Neural cell (in vitro differentiated cells): ENCODE data around the gene TRPM1. TPM values are rescaled to one million over a fixed set of nuclear protein-coding genes. Genes with fewer than 3 reads are reported as not detected.

Source experiments
- H2AFZ ChIP-seq: fragments of 200-600, 300-800 bp; sonication (generic), shearing (Covaris generic); 2 replicates; pipeline ENCODE4 v1.6.0; 2014; ENCODE audit warnings: low read depth, mild to moderate bottlenecking, antibody characterized with exemption, low read length, moderate library complexity
- H3F3A ChIP-seq: fragments of 200-600 bp; shearing (Covaris generic); 2 replicates; pipeline ENCODE4 v1.6.1; 2016; ENCODE audit warnings: mild to moderate bottlenecking, moderate library complexity, mixed read lengths, antibody characterized with exemption, low read length; ENCODE audit not compliant: insufficient read depth, poor library complexity, severe bottlenecking
- H3K27ac ChIP-seq: fragments of 200-600, 300-800 bp; sonication (generic), shearing (Covaris generic); 2 replicates; pipeline ENCODE4 v1.5.1; 2014; ENCODE audit warnings: mild to moderate bottlenecking, low read length, moderate library complexity
- H3K27me3 ChIP-seq: fragments of 300-800, 200-600 bp; sonication (generic), shearing (Covaris generic); 2 replicates; pipeline ENCODE4 v1.6.0; 2014; ENCODE audit warnings: mild to moderate bottlenecking, low read depth, low read length, moderate library complexity; ENCODE audit not compliant: insufficient read depth
- H3K36me3 ChIP-seq: fragments of 300-800, 200-600 bp; sonication (generic), shearing (Covaris generic); 2 replicates; pipeline ENCODE4 v1.5.1; 2014; ENCODE audit warnings: mild to moderate bottlenecking, antibody characterized with exemption, low read length, moderate library complexity; ENCODE audit not compliant: insufficient read depth
- H3K4me2 ChIP-seq: fragments of 300-800, 200-600 bp; sonication (generic), shearing (Covaris generic); 2 replicates; pipeline ENCODE4 v1.6.0; 2014; ENCODE audit warnings: mild to moderate bottlenecking, low read length
- H3K4me3 ChIP-seq: fragments of 300-800, 200-600 bp; sonication (generic), shearing (Covaris generic); 2 replicates; pipeline ENCODE4 v1.5.1; 2014; ENCODE audit warnings: mild to moderate bottlenecking, low read length, moderate library complexity
- H3K79me2 ChIP-seq: fragments of 200-600 bp; shearing (Covaris generic); replicated peaks from 2 replicates; pipeline ENCODE4 v1.6.0; 2014; ENCODE audit warnings: mild to moderate bottlenecking, low read length, moderate library complexity; ENCODE audit not compliant: insufficient read depth
- H3K9ac ChIP-seq: fragments of 300-800, 200-600 bp; sonication (generic), shearing (Covaris generic); 2 replicates; pipeline ENCODE4 v1.6.1; 2016; ENCODE audit warnings: mild to moderate bottlenecking, low read length, mixed read lengths
- H3K9me2 ChIP-seq: fragments of 200-600 bp; shearing (Covaris generic); 2 replicates; pipeline ENCODE4 v1.6.1; 2016; ENCODE audit warnings: mild to moderate bottlenecking, low read length, mixed read lengths; ENCODE audit not compliant: insufficient read depth
- H3K9me3 ChIP-seq: fragments of 200-600, 300-800 bp; sonication (generic), shearing (Covaris generic); 2 replicates; pipeline ENCODE4 v1.6.1; 2016; ENCODE audit warnings: mild to moderate bottlenecking, mixed run types, low read length, moderate library complexity, mixed read lengths
- H4K20me1 ChIP-seq: fragments of 200-600 bp; shearing (Covaris generic); 2 replicates; pipeline ENCODE4 v1.6.1; 2016; ENCODE audit warnings: mild to moderate bottlenecking, mixed run types; ENCODE audit not compliant: insufficient read depth
- EP300 ChIP-seq: fragments of 450-650 bp; conservative IDR thresholded peaks from 2 replicates; pipeline ENCODE4 v1.6.1; 2014; ENCODE audit warnings: antibody characterized with exemption, mild to moderate bottlenecking, moderate library complexity; ENCODE audit not compliant: poor library complexity, severe bottlenecking
- EZH2 ChIP-seq: fragments of 200-600, 300-800 bp; shearing (Covaris generic), sonication (generic); IDR thresholded peaks from 2 replicates; pipeline ENCODE4 v1.6.1; 2014; ENCODE audit warnings: antibody characterized with exemption, low read length, borderline replicate concordance, mild to moderate bottlenecking; ENCODE audit not compliant: insufficient read depth, poor library complexity, severe bottlenecking
- MXI1 ChIP-seq: fragments of 450-650 bp; conservative IDR thresholded peaks from 2 replicates; pipeline ENCODE4 v1.6.1; 2014; ENCODE audit warnings: antibody characterized with exemption, mild to moderate bottlenecking; ENCODE audit not compliant: poor library complexity, severe bottlenecking
- POLR2AphosphoS5 ChIP-seq: IDR thresholded peaks from 2 replicates; pipeline ENCODE4 v1.6.1; 2012
- RAD21 ChIP-seq: fragments of 450-650 bp; conservative IDR thresholded peaks from 2 replicates; pipeline ENCODE4 v1.6.1; 2014; ENCODE audit warnings: antibody characterized with exemption, mild to moderate bottlenecking, moderate library complexity
- SMC3 ChIP-seq: fragments of 450-650 bp; conservative IDR thresholded peaks from 2 replicates; pipeline ENCODE4 v1.6.1; 2014; ENCODE audit warnings: antibody characterized with exemption, mild to moderate bottlenecking, moderate library complexity; ENCODE audit not compliant: poor library complexity
- TAF1 ChIP-seq: IDR thresholded peaks from 2 replicates; pipeline ENCODE4 v1.6.1; 2012; ENCODE audit warnings: low read depth
- polyA plus RNA-seq: library from polyadenylated mRNA; depleted of rRNA; stranded (reverse); fragments of >200 nt; gene quantifications from 2 replicates; pipeline ENCODE4 v1.2.3, GENCODE V29; 2014
- TF ChIP-seq, protein P1 (sequence below): IDR thresholded peaks from 2 replicates; pipeline ENCODE4 v1.6.1; 2012; ENCODE audit warnings: borderline replicate concordance
- TF ChIP-seq, protein P2 (sequence below): fragments of 450-650 bp; IDR thresholded peaks from 2 replicates; pipeline ENCODE4 v1.5.1; 2014; ENCODE audit warnings: antibody characterized with exemption, mild to moderate bottlenecking, moderate library complexity; ENCODE audit not compliant: poor library complexity, severe bottlenecking

Gene TRPM1
- polyA plus RNA-seq, 1 donor from 2014 or later: not detected

DNA sequence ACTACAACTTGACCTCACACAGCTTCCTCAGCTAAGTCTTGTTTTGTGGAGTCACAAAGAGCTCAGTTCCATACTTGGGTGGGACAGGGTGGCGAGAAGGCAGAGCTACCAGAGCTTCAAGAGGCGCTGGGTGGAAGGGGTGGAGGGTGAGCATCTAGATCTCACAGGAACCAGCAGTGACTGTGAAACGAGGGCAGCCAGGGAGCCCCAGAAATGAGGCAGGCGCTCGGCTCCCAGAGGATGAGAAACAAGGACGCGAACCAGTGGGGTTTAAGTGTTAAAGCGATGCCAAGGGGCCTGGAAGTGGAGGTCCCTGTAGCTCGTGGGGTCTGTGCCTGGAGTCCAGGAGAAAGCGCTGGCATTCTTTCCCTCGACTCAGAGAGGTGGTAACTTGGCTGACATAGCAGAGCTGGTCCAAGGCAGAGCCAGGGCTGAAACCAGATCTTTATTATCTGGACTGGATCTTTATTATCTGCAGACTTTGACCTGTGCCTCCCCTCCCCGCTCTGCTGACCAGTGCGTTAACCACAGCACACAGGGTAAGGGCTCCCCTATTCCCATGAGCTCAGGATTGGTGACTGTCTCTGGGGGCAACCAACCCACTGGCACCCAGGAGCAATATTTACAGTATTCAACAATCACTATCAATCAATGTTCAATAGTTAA lies 26.2 kb upstream of the TRPM1 start:
- no peak overlapping the region for H3K4me3 ChIP-seq
- H3K9ac ChIP-seq: no peak overlapping the region
- H3K4me2 ChIP-seq: no peak overlapping the region
- TF ChIP-seq SMC3: no peak
- no peak for TF ChIP-seq RAD21
- TF ChIP-seq, protein P1, sequence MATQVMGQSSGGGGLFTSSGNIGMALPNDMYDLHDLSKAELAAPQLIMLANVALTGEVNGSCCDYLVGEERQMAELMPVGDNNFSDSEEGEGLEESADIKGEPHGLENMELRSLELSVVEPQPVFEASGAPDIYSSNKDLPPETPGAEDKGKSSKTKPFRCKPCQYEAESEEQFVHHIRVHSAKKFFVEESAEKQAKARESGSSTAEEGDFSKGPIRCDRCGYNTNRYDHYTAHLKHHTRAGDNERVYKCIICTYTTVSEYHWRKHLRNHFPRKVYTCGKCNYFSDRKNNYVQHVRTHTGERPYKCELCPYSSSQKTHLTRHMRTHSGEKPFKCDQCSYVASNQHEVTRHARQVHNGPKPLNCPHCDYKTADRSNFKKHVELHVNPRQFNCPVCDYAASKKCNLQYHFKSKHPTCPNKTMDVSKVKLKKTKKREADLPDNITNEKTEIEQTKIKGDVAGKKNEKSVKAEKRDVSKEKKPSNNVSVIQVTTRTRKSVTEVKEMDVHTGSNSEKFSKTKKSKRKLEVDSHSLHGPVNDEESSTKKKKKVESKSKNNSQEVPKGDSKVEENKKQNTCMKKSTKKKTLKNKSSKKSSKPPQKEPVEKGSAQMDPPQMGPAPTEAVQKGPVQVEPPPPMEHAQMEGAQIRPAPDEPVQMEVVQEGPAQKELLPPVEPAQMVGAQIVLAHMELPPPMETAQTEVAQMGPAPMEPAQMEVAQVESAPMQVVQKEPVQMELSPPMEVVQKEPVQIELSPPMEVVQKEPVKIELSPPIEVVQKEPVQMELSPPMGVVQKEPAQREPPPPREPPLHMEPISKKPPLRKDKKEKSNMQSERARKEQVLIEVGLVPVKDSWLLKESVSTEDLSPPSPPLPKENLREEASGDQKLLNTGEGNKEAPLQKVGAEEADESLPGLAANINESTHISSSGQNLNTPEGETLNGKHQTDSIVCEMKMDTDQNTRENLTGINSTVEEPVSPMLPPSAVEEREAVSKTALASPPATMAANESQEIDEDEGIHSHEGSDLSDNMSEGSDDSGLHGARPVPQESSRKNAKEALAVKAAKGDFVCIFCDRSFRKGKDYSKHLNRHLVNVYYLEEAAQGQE: no peak
- TF ChIP-seq MXI1: no peak
- no peak for TF ChIP-seq POLR2AphosphoS5
- TF ChIP-seq EP300: no peak
- TF ChIP-seq TAF1: no peak
- TF ChIP-seq, protein P2, sequence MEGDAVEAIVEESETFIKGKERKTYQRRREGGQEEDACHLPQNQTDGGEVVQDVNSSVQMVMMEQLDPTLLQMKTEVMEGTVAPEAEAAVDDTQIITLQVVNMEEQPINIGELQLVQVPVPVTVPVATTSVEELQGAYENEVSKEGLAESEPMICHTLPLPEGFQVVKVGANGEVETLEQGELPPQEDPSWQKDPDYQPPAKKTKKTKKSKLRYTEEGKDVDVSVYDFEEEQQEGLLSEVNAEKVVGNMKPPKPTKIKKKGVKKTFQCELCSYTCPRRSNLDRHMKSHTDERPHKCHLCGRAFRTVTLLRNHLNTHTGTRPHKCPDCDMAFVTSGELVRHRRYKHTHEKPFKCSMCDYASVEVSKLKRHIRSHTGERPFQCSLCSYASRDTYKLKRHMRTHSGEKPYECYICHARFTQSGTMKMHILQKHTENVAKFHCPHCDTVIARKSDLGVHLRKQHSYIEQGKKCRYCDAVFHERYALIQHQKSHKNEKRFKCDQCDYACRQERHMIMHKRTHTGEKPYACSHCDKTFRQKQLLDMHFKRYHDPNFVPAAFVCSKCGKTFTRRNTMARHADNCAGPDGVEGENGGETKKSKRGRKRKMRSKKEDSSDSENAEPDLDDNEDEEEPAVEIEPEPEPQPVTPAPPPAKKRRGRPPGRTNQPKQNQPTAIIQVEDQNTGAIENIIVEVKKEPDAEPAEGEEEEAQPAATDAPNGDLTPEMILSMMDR: no peak
- no peak for TF ChIP-seq EZH2
- no peaks in the 10 kb centered on the region for H4K20me1 ChIP-seq
- H3K27ac ChIP-seq: no peak overlapping the region
- no peak overlapping the region for H2AFZ ChIP-seq
- H3K9me3 ChIP-seq: no peaks in the 10 kb centered on the region
- no peaks in the 10 kb centered on the region for H3K9me2 ChIP-seq
- H3F3A ChIP-seq: no peaks in the 10 kb centered on the region
- H3K27me3 ChIP-seq: no peaks in the 10 kb centered on the region
- no peaks in the 10 kb centered on the region for H3K79me2 ChIP-seq
- no peaks in the 10 kb centered on the region for H3K36me3 ChIP-seq

DNA sequence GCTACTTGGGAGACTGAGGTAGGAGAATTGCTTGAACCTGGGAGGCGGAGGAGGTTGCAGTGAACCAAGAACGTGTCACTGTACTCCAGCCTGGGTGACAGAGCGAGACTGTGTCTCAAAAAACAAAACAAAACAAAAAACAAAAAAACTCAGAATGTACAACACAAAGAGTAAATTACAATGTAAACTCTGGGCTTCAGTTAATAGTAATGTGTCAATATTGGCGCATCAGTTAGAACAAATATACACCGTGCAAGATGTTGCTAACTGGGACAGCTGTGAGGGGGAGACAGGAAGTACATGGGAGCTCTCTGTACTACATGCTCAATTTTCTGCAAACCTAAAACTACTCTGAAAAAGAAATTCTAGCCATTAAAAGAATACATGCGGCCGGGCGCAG lies 23.5 kb upstream of the TRPM1 start:
- Histone ChIP-seq H3F3A (no peaks in the 10 kb centered on the region), H3K9ac (no peak overlapping the region), H2AFZ (no peak overlapping the region), H3K79me2 (no peaks in the 10 kb centered on the region), H3K4me2 (no peak overlapping the region), H3K4me3 (no peak overlapping the region), H3K36me3 (no peaks in the 10 kb centered on the region), H3K27me3 (no peaks in the 10 kb centered on the region), H3K9me2 (no peaks in the 10 kb centered on the region), H3K27ac (no peak overlapping the region), H3K9me3 (no peaks in the 10 kb centered on the region), H4K20me1 (no peaks in the 10 kb centered on the region)
- TF ChIP-seq POLR2AphosphoS5 (no peak), TAF1 (no peak), SMC3 (no peak), EP300 (no peak), EZH2 (no peak), MXI1 (no peak), RAD21 (no peak)
- TF ChIP-seq, protein P2: no peak
- TF ChIP-seq, protein P1: no peak
